Measurements from ENCODE around the gene TDG. TPM values are rescaled to one million over a fixed set of nuclear protein-coding genes. Genes with fewer than 3 reads are reported as not detected.

Gene TDG
- polyA plus RNA-seq, 2 of the 4 experiments (the other 2 are of a cell fraction), result 28.7 to 65.4 TPM

GRCh38 chr12:103933237-103933636 lies 32.4 kb upstream of the TDG start:
- no peak overlapping the region for H3K4me3 ChIP-seq
- 87% methylated on average over 2 of the region's 2 CpGs for WGBS (ENCODE audit: missing lambda C conversion rate)
- TF ChIP-seq MAZ (IDR thresholded peaks at IDR 0.05; ENCODE audit: borderline replicate concordance, low read depth, low read length) (no peak), NPAS2 (CRISPR knock-in tag; IDR thresholded peaks at IDR 0.05; ENCODE audit: borderline replicate concordance) (no peak), TP53 (CRISPR knock-in tag; IDR thresholded peaks at IDR 0.05) (no peak), HOXB5 (CRISPR knock-in tag; IDR thresholded peaks at IDR 0.05) (no peak)
- TF ChIP-seq, protein P1, sequence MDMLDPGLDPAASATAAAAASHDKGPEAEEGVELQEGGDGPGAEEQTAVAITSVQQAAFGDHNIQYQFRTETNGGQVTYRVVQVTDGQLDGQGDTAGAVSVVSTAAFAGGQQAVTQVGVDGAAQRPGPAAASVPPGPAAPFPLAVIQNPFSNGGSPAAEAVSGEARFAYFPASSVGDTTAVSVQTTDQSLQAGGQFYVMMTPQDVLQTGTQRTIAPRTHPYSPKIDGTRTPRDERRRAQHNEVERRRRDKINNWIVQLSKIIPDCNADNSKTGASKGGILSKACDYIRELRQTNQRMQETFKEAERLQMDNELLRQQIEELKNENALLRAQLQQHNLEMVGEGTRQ (IDR thresholded peaks at IDR 0.05), result peak; percentile 29; the same call in 1 of the 2 replicates
- POLR2A ChIA-PET, result no interaction called here
- H3K4me2 ChIP-seq, result peak overlapping the region; percentile 90
- no peak for ATAC-seq
- peaks cover 32% of the 10 kb centered on the region for H3K4me1 ChIP-seq
- no peak for FAIRE-seq
- H3K27ac ChIP-seq, result no peak overlapping the region
- no peak for DNase-seq (ENCODE audit: low read depth in 1 of 2, low spot score in 1 of 2)
- CTCF ChIA-PET, result interaction anchor here (1.0 to 1.4 kb wide), 2 partner anchors 162 to 176 kb away, joined by 3 read pairs; no protein-coding TSS in a partner anchor
- no peaks in the 10 kb centered on the region for H3K9me3 ChIP-seq

DNA sequence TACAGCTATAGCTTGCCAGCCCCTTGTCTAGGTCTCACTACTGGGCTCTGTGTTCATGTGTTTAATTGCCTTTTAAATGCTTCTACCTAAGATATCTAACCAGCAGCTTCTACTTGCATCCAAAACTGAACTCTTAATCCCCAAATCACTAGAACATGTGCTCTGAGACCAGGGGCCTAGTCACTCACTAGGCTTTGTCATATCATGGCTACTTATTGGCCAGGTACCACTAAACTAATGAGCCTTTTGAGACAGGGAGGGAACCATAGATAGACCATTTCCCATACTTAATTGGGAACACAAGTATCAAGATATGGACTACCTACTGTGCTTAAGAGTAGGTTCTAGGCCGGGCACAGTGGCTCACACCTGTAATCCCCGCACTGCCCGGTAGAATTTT lies 29.0 kb upstream of the TDG start:
- Histone ChIP-seq H3K4me1 (peaks cover 26% of the 10 kb centered on the region), H3K4me3 (no peak overlapping the region), H3K9me3 (no peaks in the 10 kb centered on the region), H3K27ac (no peak overlapping the region), H3K4me2 (no peak overlapping the region)
- WGBS (ENCODE audit: missing lambda C conversion rate), result 96% methylated on average over 3 of the region's 3 CpGs
- no peak for DNase-seq (ENCODE audit: low read depth in 1 of 2, low spot score in 1 of 2)
- TF ChIP-seq EHMT2 (IDR thresholded peaks at IDR 0.05; ENCODE audit: low read depth) (no peak), POLR2AphosphoS2 (conservative IDR thresholded peaks at IDR 0.05; ENCODE audit: low read length) (0 out of 2 replicates have a peak, but pooled peaks have one; percentile 57), HDAC2 (IDR thresholded peaks at IDR 0.05) (no peak)
- peak in 1 of 2 experiments; percentile 19; a peak in 2 of 6 replicates for ATAC-seq
- no peak for FAIRE-seq
- POLR2A ChIA-PET, result no interaction called here
- CTCF ChIA-PET, result interaction anchor here (0.9 to 1.0 kb wide), 2 partner anchors 12 to 18 kb away, joined by 3 to 4 read pairs; no protein-coding TSS in a partner anchor

DNA sequence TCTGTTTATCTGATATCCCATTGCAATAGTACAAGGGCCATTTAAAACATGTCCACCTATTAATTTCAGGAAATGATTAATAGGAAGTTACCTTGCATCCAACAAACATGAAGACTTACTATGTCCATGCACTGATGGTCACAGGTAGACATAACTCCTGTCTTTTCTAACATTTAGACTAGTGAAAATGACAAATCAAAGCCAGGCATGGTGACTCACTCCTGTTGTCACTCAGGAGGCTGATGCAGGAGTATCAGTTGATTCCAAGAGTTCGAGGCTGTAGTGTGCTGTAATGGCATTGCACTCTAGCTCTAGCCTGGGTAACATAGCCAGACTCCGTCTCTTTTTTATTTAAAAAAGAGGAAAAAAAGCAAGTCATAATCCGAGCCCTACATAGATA lies 20.7 kb upstream of the TDG start:
- Histone ChIP-seq H3K4me3 (no peak overlapping the region), H3K9me3 (no peaks in the 10 kb centered on the region), H3K4me1 (no peaks in the 10 kb centered on the region), H3K4me2 (no peak overlapping the region), H3K27ac (no peak overlapping the region)
- FAIRE-seq, result peak; percentile 39
- TF ChIP-seq FOSL2 (IDR thresholded peaks at IDR 0.05) (no peak), FOSL2 (CRISPR knock-in tag; IDR thresholded peaks at IDR 0.05) (peak; percentile 2; the same call in 1 of the 2 replicates), HOXB13 (CRISPR knock-in tag; IDR thresholded peaks at IDR 0.05; ENCODE audit: low read depth) (no peak)
- POLR2A ChIA-PET, result interaction anchor here (4.6 kb wide), 1 partner anchor 15 kb away, joined by 24 read pairs; the partner anchor contains the start of gene HSP90B1
- WGBS (ENCODE audit: missing lambda C conversion rate), result 94% methylated on average over 3 of the region's 3 CpGs
- DNase-seq (ENCODE audit: low read depth in 1 of 2, low spot score in 1 of 2), result no peak
- CTCF ChIA-PET, result interaction anchor here (1.1 to 2.1 kb wide), 3 partner anchors 10 to 165 kb away, joined by 3 to 5 read pairs (median 4); no protein-coding TSS in a partner anchor
- ATAC-seq, result no peak

DNA sequence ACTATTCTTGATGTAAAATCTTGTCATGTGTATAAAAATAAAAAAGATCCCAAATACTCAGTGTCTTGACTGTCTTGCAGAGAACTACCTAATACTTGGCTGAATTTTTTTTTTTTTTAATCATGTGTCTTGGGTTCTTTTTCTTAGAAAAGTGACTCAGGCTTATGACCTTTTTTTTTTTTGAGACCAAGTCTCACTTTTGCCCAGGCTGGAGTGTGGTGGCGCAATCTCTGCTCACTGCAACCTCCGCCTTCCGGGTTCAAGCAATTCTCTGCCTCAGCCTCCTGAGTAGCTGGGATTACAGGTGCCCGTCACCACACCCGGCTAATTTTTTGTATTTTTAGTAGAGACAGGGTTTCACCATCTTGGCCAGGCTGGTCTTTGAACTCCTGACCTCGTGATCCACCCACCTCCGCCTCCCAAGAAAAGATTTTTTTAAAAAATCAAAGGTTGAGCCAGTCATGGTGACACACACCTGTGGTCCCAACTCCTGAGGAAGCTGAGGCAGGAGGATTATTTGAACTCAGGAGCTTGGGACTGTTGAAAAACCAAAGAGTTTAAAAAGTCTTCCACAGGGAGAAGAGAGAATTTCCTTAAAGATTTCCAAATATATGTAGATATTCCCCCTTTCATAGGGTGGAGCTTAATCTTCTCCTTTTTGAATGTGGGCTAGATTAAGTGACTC lies 17.7 kb upstream of the TDG start:
- Histone ChIP-seq H3K4me2 (no peak overlapping the region), H3K9me3 (no peaks in the 10 kb centered on the region), H3K4me3 (no peak overlapping the region), H3K27ac (no peak overlapping the region), H3K4me1 (no peaks in the 10 kb centered on the region)
- ATAC-seq (no peak), FAIRE-seq (no peak), DNase-seq (ENCODE audit: low read depth in 1 of 2, low spot score in 1 of 2) (no peak)
- 93% methylated on average over 7 of the region's 7 CpGs for WGBS (ENCODE audit: missing lambda C conversion rate)
- CTCF ChIA-PET, result interaction anchor here (1.2 to 1.7 kb wide), 2 partner anchors 12 to 322 kb away, joined by 3 read pairs; no protein-coding TSS in a partner anchor
- TF ChIP-seq CEBPB (IDR thresholded peaks at IDR 0.05) (peak; percentile 27 to 32; a peak in 1 of 4 replicates), EHMT2 (IDR thresholded peaks at IDR 0.05; ENCODE audit: low read depth) (no peak), KDM5A (IDR thresholded peaks at IDR 0.05) (no peak), MAZ (IDR thresholded peaks at IDR 0.05; ENCODE audit: borderline replicate concordance, low read depth, low read length) (no peak)
- POLR2A ChIA-PET, result interaction anchor here (0.6 to 1.1 kb wide), 2 partner anchors 18 to 19 kb away, joined by 5 to 6 read pairs; no protein-coding TSS in a partner anchor

All from A549 (cell line).